H1 (cell line): ENCODE measurements around the gene GJD2. TPM values are rescaled to one million over a fixed set of nuclear protein-coding genes. Genes with fewer than 3 reads are reported as not detected.

Experiments
- CTCF ChIA-PET: fragments of 300-600 bp; sonication (Branson Sonifier 250); formaldehyde crosslinking; loops from one replicate; lab custom pipeline; 2021; ENCODE audit not compliant: partially characterized antibody; lab: Charles Lee
- POLR2A ChIA-PET: fragments of 300-600 bp; sonication (Branson Sonifier 250); formaldehyde crosslinking; loops from one replicate; lab custom pipeline; 2021; ENCODE audit warnings: inconsistent platforms; ENCODE audit not compliant: partially characterized antibody; lab: Charles Lee
- DNase-seq, 2 experiments: peaks; one replicate each; pipeline versions ENCODE4 v3.0.0 to v3.0.0-alpha.2; 2010 to 2022; ENCODE audit warnings: low spot score in 2 of 2, low read depth in 1 of 2, mixed read lengths in 1 of 2
- FAIRE-seq: peaks from 2 replicates; lab custom pipeline; 2011; peaks lifted over from hg19 to GRCh38; lab: Jason Lieb, UNC
- H2AFZ ChIP-seq: 2 replicates; pipeline ENCODE4 v1.8.1; 2012; ENCODE audit warnings: low read length, inconsistent platforms
- H2AK5ac ChIP-seq: 2 replicates; pipeline ENCODE4 v1.6.1; 2013; ENCODE audit warnings: low read depth, low read length
- H2BK120ac ChIP-seq: replicated peaks from 2 replicates; pipeline ENCODE3; 2013; ENCODE audit warnings: low read depth, low read length, inconsistent platforms
- H2BK12ac ChIP-seq: 2 replicates; pipeline ENCODE4 v1.6.1; 2013; ENCODE audit warnings: low read depth, low read length
- H2BK15ac ChIP-seq: 2 replicates; pipeline ENCODE4 v1.6.1; 2013; ENCODE audit warnings: low read length
- H2BK20ac ChIP-seq: 2 replicates; pipeline ENCODE4 v1.6.1; 2013; ENCODE audit warnings: low read length
- H2BK5ac ChIP-seq: 2 replicates; pipeline ENCODE4 v1.6.1; 2013; ENCODE audit warnings: low read depth, low read length
- H3K14ac ChIP-seq: 2 replicates; pipeline ENCODE4 v1.6.1; 2013; ENCODE audit warnings: inconsistent platforms; ENCODE audit not compliant: insufficient read length
- H3K18ac ChIP-seq: 2 replicates; pipeline ENCODE4 v1.6.1; 2013; ENCODE audit warnings: low read length; ENCODE audit errors: extremely low read depth
- H3K23ac ChIP-seq: 2 replicates; pipeline ENCODE4 v1.6.1; 2013; ENCODE audit warnings: inconsistent platforms; ENCODE audit not compliant: insufficient read length
- H3K23me2 ChIP-seq: 2 replicates; pipeline ENCODE4 v1.6.1; 2013; ENCODE audit warnings: low read depth, low read length
- H3K27ac ChIP-seq: 2 replicates; pipeline ENCODE4 v1.6.1; 2011; ENCODE audit warnings: low read depth, low read length, inconsistent platforms
- H3K27me3 ChIP-seq, 4 experiments: replicated peaks in 1 of 4; 1 replicate in 1 of 4; 2 replicates in 3 of 4; pipeline versions ENCODE4 v1.6.1 to v1.8.1; 2011 to 2013; ENCODE audit warnings: low read length in 3 of 4, mild to moderate bottlenecking in 3 of 4, inconsistent platforms in 2 of 4, mixed read lengths in 2 of 4, moderate library complexity in 1 of 4; ENCODE audit not compliant: control insufficient read depth in 3 of 4, insufficient read depth in 3 of 4; ENCODE audit errors: extremely low read depth in 1 of 4
- H3K36me3 ChIP-seq, 4 experiments: 2 replicates each; pipeline versions ENCODE4 v1.6.1 to v1.8.1; 2011 to 2013; ENCODE audit warnings: mild to moderate bottlenecking in 4 of 4, low read length in 3 of 4, moderate library complexity in 2 of 4, control low read depth in 1 of 4, inconsistent platforms in 1 of 4; ENCODE audit not compliant: insufficient read depth in 4 of 4, control insufficient read depth in 2 of 4
- H3K4ac ChIP-seq: replicated peaks from 2 replicates; pipeline ENCODE3; 2013; ENCODE audit warnings: low read length, low read depth, mixed read lengths, inconsistent platforms; ENCODE audit not compliant: insufficient read length
- H3K4me1 ChIP-seq, 4 experiments: replicated peaks in 1 of 4; 1 replicate in 1 of 4; 2 replicates in 3 of 4; pipeline versions ENCODE4 v1.6.1 to v1.8.1; 2011 to 2013; ENCODE audit warnings: low read length in 3 of 4, inconsistent platforms in 2 of 4, mixed read lengths in 1 of 4; ENCODE audit not compliant: insufficient read depth in 4 of 4, control insufficient read depth in 3 of 4
- H3K4me2 ChIP-seq, 2 experiments: 2 replicates each; pipeline versions ENCODE4 v1.6.1 to v1.8.1; 2011 to 2013; ENCODE audit warnings: low read depth in 2 of 2, low read length in 2 of 2, control low read depth in 1 of 2, inconsistent platforms in 1 of 2, mild to moderate bottlenecking in 1 of 2; ENCODE audit not compliant: insufficient read depth in 1 of 2
- H3K4me3 ChIP-seq, 4 experiments: fragments of 200-600, 300-600 bp in 1 of 4; sonication (generic), shearing (Covaris generic), sonication (Bioruptor Twin) in 1 of 4; 2 replicates each; pipeline versions ENCODE4 v1.5.1 to v1.8.1; 2011 to 2016; ENCODE audit warnings: low read length in 4 of 4, low read depth in 3 of 4, control low read depth in 2 of 4, inconsistent platforms in 2 of 4, mild to moderate bottlenecking in 2 of 4, mixed read lengths in 1 of 4, moderate library complexity in 1 of 4; ENCODE audit not compliant: insufficient read depth in 2 of 4; ENCODE audit errors: extremely low read depth in 1 of 4
- H3K56ac ChIP-seq: replicated peaks from 2 replicates; pipeline ENCODE3; 2013; ENCODE audit warnings: low read depth, mild to moderate bottlenecking, mixed read lengths, low read length, inconsistent platforms; ENCODE audit not compliant: insufficient read length
- H3K79me1 ChIP-seq: 2 replicates; pipeline ENCODE4 v1.6.1; 2013; ENCODE audit warnings: low read depth, low read length, control low read depth
- H3K79me2 ChIP-seq, 2 experiments: 2 replicates each; pipeline versions ENCODE4 v1.6.1 to v1.8.1; 2012 to 2013; ENCODE audit warnings: low read length in 2 of 2, mild to moderate bottlenecking in 2 of 2, inconsistent platforms in 1 of 2; ENCODE audit not compliant: insufficient read depth in 2 of 2, control insufficient read depth in 1 of 2
- H3K9ac ChIP-seq, 4 experiments: replicated peaks in 1 of 4; 1 replicate in 1 of 4; 2 replicates in 3 of 4; pipeline versions ENCODE4 v1.6.1 to v1.8.1; 2011 to 2013; ENCODE audit warnings: low read depth in 3 of 4, low read length in 3 of 4, control low read depth in 2 of 4, mild to moderate bottlenecking in 2 of 4, moderate library complexity in 2 of 4, inconsistent platforms in 1 of 4; ENCODE audit errors: extremely low read depth in 1 of 4
- H3K9me3 ChIP-seq, 2 experiments: 2 replicates each; pipeline versions ENCODE4 v1.6.1 to v1.8.1; 2012 to 2013; ENCODE audit warnings: mild to moderate bottlenecking in 2 of 2, moderate library complexity in 2 of 2, control low read depth in 1 of 2, inconsistent platforms in 1 of 2, low read depth in 1 of 2, low read length in 1 of 2, mixed read lengths in 1 of 2; ENCODE audit not compliant: insufficient read depth in 2 of 2
- H4K20me1 ChIP-seq, 2 experiments: replicated peaks in 1 of 2; 2 replicates each; pipeline versions ENCODE3 to v1.8.1; 2011 to 2013; ENCODE audit warnings: inconsistent platforms in 2 of 2, low read length in 2 of 2, mild to moderate bottlenecking in 1 of 2; ENCODE audit not compliant: insufficient read depth in 2 of 2, control insufficient read depth in 1 of 2
- H4K5ac ChIP-seq: 2 replicates; pipeline ENCODE4 v1.6.1; 2013; ENCODE audit warnings: low read length, low read depth, mixed read lengths, inconsistent platforms; ENCODE audit not compliant: insufficient read length
- H4K8ac ChIP-seq: 2 replicates; pipeline ENCODE4 v1.8.0; 2013; ENCODE audit warnings: mild to moderate bottlenecking, moderate library complexity, low read length, inconsistent platforms; ENCODE audit not compliant: insufficient read depth; ENCODE audit errors: extremely low read depth
- H4K91ac ChIP-seq: replicated peaks from 2 replicates; pipeline ENCODE3; 2013; ENCODE audit warnings: low read length, mixed read lengths, inconsistent platforms; ENCODE audit not compliant: insufficient read length
- RXRA ChIP-seq: IDR thresholded peaks from 2 replicates; pipeline ENCODE4 v1.6.1; 2011; ENCODE audit warnings: low read depth, mild to moderate bottlenecking, low read length, moderate library complexity; ENCODE audit not compliant: insufficient read depth
- TBP ChIP-seq: IDR thresholded peaks from 2 replicates; pipeline ENCODE4 v1.6.1; 2011; ENCODE audit warnings: low read depth, low read length, improper control_type of control experiment
- WGBS, 2 experiments: shearing (Covaris generic) in 1 of 2; methylation state at CpG; one replicate each; pipeline versions ENCODE4 v1.1.6 to v1.1.7; 2013 to 2015; ENCODE audit warnings: low lambda C conversion rate in 2 of 2, mixed read lengths in 2 of 2, inconsistent platforms in 1 of 2, low coverage in 1 of 2, missing lambda C conversion rate in 1 of 2; ENCODE audit not compliant: insufficient replicate concordance in 2 of 2, insufficient coverage in 1 of 2, insufficient read length in 1 of 2; ENCODE audit errors: extremely low coverage in 1 of 2, missing lambda C conversion rate in 1 of 2; 5-methylcytosine and 5-hydroxymethylcytosine counted together
- polyA plus RNA-seq, 7 experiments: library from polyadenylated mRNA; depleted of rRNA in 3 of 7; stranded (reverse) in 5 of 7; unstranded in 2 of 7; fragments of >200 nt in 5 of 7; fragments of 200-250 nt in 2 of 7; gene quantifications; 1 replicate in 5 of 7; 2 replicates in 1 of 7; 4 replicates in 1 of 7; pipeline versions ENCODE4 v1.2.1 to v1.2.3, GENCODE V29; 2011 to 2013; ENCODE audit warnings: missing spikeins in 2 of 7, mixed read lengths in 2 of 7
- total RNA-seq: library from RNA; stranded (reverse); fragmentation: NEBNext Ultra II Directional; extraction: Animal tissue kit (Norgen Biotek cat#: 25700); gene quantifications from 2 replicates; pipeline ENCODE4 v1.2.1, GENCODE V29; 2021

GJD2 gene
- total and polyA plus RNA-seq, 2 of the 8 experiments (the other 6 are each of a cell fraction or from before 2014, with no cell fraction given), result 0.39 to 0.54 TPM

GRCh38 chr15:34729886-34730285 is 24.9 kb downstream of the GJD2 start:
- Histone ChIP-seq H3K4ac (no peak overlapping the region), H3K4me1 (peaks cover 0 to 9% (median 2%) of the 10 kb centered on the region in 4 experiments; a peak in 4 of 7 replicates), H2AK5ac (no peak overlapping the region), H2BK20ac (no peak overlapping the region), H2BK12ac (no peak overlapping the region), H3K56ac (no peak overlapping the region), H3K9ac (no peak overlapping the region), H4K5ac (no peak overlapping the region), H3K27me3 (no peaks in the 10 kb centered on the region), H4K20me1 (no peaks in the 10 kb centered on the region), H3K27ac (no peak overlapping the region), H4K91ac (no peak overlapping the region), H2BK120ac (no peak overlapping the region), H3K14ac (no peak overlapping the region), H2BK15ac (no peak overlapping the region), H3K79me1 (no peaks in the 10 kb centered on the region), H2BK5ac (no peak overlapping the region), H3K23me2 (no peaks in the 10 kb centered on the region), H2AFZ (no peak overlapping the region), H3K79me2 (no peaks in the 10 kb centered on the region), H3K18ac (no peak overlapping the region), H3K36me3 (no peaks in the 10 kb centered on the region), H3K23ac (no peak overlapping the region), H3K9me3 (0 out of 4 replicates have a peak, but pooled peaks cover 0 to 3% of the 10 kb centered on the region in 2 experiments), H3K4me2 (no peak overlapping the region), H4K8ac (no peak overlapping the region), H3K4me3 (no peak overlapping the region)
- FAIRE-seq (no peak), DNase-seq (no peak)
- WGBS, 2 experiments, result 96% methylated on average over 1 of the region's 1 CpG; no CpG with 5 or more reads in 1 of the 2 experiments
- CTCF ChIA-PET, result interaction anchor here (0.6 kb wide), 1 partner anchor 658 kb away, joined by 3 read pairs; no protein-coding TSS in a partner anchor
- TF ChIP-seq TBP (no peak), RXRA (no peak)
- POLR2A ChIA-PET, result interaction anchor here (0.5 kb wide), 1 partner anchor 8 kb away, joined by 3 read pairs; no protein-coding TSS in a partner anchor
